NCI-H510A treated with DMSO at 0.1 percent for 48 hours (cell line): ENCODE measurements around the gene FRAS1.

Experiments used
- DNase-seq: peaks from one replicate; lab custom pipeline; 2025; lab: John Stamatoyannopoulos, UW

Gene FRAS1

DNA sequence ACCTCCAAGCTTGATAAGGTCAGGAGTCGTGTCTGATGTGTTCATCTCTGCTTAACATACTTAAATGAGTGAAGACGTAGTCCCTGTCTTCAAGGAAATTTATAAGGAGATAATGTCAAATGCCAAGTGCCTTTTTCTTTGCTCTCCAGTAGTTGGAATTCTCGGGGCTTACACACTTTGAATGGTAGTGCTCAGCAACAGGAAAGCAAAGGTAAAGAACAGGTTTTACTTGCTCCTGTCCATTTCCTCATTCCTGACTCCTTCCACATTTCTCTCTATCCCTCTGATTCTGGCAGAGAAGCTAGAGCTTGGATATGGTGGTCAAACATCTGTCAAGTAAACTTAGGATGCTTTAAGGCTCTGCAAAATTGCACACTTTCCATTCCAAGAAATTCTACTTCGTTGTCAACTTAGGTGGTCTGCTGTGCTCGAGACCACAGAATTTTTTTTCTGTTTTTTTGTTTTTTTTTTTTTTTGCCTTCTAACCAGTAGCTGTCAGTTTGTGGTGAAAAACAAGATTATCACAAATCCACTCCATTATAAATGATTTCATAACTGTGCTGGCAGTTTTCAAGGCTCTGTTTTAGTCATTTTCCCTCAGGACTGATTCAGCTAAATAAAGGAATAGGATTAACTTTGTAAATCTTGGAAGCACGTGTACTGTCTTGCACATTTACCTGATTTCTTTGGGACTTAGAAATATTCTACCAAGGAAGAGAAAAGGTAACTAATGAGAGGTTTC is 313.7 kb downstream of the FRAS1 start:
- no peak for DNase-seq

DNA sequence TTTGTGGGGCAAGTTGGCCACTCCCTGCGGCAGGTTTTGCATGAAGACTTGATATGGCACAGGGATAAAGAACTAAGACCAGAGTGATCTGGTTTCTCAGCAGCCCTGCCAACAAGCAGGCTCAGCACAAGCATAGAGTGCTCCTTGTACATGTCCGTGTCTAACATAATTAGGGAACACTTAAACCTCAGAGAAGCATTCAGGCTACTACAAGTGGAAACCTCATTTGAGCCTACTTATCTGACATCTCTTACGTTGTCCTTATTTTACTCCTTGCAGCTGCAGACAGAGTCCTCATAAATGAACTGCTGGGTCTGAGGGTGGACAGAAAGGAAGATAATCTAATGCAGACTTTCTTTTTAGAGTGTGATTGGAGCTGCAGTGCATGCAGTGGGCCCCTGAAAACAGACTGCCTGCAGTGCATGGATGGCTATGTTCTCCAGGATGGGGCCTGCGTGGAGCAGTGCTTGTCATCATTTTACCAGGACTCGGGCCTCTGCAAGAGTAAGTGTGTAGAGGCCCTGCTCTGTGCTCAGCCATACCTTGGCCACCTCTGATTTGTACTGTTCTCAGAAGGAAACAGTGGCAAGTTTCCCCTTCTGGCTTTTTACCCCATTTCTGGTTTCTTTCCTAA is 315.3 kb downstream of the FRAS1 start:
- no peak for DNase-seq

DNA sequence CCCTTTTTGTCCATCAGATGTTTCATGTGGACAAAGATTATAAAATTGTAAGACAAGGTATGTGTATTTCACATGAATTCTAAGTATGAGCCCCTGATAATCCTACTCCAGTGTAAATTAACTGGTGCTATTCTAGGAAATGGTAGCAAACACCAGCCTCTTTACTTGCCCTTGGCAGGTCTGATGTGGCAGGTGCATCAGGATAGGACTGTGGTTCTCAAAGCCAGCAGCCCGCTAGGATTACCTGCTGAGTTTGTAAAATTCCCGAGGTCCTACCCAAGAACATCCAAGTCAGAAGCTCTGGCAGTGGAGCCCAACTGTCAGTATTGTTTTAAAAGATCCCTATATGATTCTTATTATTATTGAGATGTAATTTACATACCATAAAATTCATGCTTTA is 320.4 kb downstream of the FRAS1 start:
- DNase-seq, result no peak

DNA sequence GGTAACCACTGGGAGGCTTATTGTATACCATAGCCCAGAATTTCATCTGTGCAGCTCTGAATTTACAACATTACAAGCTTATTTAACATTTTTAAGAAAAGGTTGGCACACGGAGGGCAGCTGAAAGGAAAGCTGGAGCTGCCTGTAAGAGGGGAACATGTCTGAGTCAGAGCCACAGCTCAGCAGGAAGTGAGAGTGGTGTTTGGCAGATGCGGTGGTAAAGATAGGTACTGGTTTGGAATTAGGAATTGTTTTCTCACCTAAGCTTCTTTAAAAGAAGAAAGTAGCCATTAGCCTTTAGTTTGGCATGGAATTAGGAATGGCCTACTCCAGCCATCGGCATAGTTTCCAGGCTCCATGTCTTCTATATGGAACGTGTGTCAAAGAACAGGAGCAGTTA is 321.9 kb downstream of the FRAS1 start:
- DNase-seq, result no peak

DNA sequence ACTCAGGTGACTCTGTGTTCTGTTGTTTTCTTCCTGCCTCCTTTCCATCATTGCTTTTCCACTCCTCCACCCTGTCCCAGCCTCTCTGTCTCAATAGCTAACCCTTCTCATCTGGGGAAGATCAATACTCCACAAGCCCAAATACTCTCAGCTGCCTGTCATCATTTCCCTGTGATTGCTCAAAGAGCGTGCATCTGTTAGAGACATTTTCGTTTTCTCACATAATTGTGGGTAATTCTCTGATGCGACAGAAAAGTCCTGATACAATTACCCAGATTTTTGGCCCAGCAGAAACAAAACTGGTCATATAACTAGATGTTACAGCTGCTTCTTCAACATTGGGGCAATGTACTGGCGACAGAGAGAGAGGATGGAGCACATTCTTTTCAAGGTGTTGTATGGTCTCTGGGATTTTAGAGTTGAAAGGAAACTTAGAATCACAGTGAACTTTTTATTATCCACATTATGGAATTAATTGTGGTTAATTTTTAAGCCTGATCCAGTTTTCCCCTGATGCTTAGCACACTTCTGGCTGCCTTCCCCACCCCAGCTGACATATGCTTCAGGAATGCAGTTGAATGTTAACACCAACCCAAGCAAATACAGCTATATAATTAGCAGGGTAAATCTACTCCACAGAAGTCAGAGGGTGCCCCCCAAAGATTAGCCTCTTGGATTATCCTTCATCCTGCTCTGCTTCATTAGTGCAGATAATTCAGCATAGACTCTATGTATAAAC is 323.0 kb downstream of the FRAS1 start:
- DNase-seq, result no peak

DNA sequence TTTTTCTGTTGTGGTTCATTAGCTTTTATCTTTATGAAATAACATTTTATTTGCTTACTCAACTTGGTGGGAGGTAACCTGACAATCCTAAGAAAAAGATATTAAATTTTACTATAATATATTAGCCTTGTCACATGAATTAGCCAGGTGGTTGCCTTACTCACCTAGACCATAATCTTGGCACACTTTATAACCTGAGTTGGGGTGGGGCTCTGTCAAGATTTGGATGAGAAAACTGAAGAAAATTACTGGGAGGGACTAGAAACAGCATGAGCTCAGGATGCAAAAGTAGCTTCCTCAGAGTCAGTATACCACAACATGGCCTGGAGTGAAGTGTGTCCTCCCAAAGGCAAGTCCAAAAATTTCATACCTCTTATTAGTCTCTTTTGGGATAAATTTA is 329.6 kb downstream of the FRAS1 start:
- DNase-seq, result no peak

DNA sequence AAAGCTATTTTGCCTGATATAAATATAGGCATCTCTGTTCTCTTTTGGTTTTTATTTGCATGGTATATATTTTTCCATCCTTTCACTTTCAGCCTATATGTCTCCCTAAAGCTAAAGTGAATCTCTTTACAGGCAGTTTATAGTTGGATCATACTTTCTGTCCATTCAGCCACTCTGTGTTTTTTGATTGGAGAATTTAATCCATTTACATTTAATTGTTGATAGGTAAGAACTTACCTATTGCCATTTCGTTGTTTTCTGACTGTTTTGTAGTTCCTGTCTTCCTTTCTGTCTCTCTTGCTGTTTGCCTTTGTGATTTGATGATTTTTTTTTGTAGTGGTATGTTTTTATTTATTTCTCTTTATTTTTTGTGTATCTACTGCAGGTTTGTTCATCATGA is 338.5 kb downstream of the FRAS1 start:
- no peak for DNase-seq

DNA sequence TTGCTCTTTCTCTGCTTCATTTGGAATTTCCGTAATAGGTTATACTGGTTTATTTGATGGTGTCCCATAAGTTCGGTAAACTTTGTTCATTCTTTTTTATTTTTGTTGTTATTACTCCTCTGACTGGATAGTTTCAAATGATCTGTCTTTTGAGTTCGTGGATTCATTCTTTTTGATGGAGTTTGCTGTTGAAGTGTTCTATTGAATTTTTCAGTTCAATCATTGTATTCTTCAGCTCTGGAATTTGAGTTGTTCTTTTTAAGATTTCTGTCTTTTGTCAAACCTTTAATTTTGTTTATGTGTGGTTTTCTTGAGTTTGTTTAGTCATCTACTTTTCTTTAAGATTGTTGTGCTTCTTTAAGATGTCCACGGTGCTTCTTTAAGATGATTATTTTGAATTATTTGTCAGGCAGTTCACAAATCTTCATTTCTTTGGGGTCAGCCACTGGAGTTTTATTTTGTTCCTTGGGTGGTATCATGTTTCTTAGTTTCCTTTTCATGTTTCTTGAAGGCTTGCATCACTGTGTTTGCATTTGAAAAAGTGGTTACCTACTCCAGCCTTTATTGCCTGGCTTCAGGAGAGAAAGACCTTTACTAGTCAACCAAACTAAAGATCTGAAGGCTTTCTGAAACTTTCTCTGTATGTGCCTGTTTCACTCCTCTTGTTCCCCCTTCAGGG is 339.6 kb downstream of the FRAS1 start:
- DNase-seq, result no peak

DNA sequence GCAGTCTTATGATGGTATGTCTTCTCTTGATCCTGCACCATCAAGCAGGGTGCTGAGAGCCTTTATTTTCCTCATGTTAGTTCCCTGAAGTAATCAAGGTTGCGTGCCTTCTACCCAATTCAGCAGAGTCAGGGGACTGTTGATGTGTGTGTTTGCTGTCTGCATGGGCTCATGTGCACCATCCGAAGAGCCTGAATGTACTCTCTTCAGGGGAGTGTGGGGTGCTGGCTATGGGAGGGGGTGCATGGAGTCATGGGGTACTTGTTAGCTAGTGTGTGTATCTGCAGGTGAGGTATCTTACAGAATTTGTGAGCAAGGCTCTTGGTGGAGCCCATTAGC is 340.1 kb downstream of the FRAS1 start:
- no peak for DNase-seq

DNA sequence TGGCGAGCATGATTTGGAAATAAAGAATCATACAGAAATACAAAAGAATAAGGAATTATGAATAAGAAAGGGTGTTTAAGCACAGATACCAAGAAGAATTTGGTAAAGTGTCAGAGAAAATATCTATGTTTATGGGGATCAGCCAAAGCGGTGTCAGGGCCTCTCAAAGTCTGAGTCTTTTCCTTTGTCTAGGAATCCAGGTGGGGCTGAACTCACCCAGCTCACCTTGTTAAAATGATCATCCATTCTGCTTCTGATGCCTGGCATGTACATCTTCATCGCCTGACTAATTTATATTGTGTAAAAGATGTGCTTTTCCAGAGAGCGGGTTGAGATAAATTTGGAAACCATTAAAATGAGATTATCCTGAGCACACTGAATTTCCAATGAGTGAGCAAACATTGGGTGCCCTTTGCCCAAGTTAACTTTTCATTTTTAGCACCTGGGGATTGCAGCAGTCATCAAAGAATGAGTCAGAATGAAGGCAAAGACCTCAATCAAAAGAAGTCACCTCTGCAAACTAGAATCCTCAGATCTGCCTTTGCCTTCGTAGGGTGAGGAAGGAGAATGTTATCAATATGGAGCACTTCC is 352.6 kb downstream of the FRAS1 start:
- no peak for DNase-seq

DNA sequence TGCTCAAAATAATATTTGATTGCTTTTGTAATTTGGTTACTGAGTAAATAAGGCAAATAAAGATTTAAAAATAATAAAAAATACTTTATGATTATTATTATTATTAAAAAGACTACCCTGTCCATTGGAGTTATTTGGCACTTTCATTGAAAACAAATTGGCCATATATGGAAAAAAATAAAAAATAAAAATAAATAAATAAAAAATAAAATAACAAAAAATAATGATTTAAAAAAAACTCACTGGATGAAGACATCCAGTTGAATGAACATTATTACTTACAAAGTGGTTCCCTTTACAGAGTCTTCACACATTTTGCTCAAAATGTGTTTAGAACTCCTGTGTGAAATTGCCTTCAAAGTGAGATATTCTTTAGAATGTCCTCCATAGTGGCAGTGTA is 353.1 kb downstream of the FRAS1 start:
- no peak for DNase-seq

DNA sequence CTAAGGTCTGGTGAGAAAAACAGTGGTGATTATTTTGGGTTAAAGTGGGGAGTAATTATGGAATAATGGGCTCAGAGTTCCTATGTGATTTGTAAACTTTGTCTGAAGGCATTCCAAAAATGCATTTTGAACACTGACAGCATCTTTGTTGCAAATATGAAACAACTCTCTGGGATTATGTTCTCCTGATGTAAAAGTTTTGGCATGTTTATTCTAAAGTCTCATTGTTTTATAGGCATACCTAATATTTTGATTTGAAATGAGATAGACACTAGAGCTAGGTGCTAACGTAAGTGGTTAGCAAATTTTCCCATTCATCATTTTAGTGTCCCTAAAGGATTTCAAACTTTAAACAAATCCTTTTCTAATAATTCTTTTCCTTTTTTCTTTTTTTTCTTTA is 353.6 kb downstream of the FRAS1 start:
- no peak for DNase-seq

DNA sequence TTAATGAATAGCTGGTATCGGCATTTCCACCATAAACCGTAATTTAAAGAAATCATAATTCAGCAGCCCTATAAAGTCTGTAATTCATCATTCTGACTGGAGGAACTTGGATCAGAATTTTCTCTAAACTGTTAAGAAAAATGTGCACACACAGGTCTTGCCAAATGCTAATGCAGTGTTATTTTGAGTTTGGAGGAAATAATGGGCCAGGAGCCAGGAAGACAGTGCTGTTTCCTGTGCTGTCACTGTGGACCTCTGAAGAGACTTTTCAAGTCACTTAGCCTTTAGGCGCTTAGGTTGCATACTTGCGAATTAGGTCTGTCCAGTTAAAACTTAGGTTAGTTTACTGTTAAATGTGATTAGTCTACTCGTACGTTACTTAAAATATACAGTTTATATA is 357.0 kb downstream of the FRAS1 start:
- DNase-seq, result no peak

DNA sequence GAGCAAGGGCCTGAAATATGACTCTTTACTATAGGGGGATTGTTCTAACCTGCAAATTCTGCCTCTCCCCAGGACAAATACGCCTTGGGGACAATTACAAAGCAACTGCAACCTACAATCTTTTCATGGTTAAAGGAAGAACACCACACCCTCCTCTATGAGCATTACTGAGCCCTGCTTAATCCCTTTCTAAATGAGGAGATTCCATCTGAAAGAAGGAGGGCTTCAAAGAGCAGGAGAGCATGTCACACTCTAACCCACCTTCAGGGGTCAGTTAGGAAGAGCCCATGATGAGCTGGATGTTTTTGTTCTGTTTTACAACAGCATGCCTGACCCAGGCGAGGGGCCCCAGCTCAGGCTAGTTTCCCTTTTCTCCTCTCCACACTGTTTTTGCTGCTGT is 360.5 kb downstream of the FRAS1 start:
- DNase-seq, result no peak

DNA sequence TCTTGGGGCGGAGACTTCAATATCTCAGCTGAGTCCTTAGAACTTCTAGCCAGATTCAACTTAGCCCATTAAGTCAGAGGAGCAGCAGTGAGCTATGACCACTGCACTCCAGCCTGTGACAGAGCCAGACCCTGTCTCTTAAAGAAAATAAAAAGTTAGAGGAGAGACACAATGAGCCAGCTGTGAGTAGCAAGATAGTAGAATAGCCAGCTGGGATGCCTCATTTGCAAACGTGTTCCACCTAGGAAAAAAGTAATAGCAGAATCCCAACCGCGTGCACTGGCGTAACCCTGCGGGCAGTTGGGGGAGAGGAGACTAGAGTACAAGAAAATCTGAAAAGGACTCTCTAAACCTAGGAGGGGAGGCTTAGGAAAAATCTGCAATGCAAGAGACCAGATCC is 361.3 kb downstream of the FRAS1 start:
- DNase-seq, result no peak

DNA sequence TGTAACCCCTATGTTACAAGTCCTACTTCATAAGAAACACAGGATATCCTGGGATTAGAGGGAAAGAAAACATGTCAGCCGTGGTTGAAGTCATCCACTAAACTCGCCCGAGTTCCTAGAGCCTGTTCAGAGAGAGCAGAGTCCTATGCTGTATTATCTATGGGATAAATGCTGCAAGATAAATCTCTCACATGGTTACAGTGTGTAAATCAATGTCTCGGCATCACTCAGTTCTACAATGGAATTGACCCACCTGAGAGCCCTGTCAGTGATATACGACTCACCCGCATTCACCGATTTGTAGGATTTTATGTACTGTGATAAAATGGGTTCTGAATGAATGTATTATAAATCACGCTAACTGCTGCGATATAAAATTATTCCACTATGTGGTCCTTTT is 366.7 kb downstream of the FRAS1 start:
- no peak for DNase-seq

DNA sequence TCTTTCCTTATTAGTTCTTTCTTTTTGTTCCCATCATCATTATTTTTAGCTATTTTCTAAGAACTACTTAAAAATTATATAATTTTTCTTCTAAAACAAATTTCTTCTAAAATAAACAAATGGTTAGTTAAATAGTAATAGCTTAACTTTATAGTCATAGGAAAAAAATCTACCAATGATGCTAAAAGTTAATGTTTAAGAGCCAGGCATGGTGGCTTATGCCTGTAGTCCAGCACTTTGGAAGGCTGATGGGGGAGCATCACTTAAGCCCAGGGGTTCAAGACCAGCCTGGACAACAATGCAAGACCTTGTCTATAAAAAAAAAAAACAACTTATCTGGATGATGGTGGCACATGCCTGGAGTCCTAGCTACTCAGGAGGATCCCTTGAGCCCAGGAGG is 367.3 kb downstream of the FRAS1 start:
- no peak for DNase-seq

DNA sequence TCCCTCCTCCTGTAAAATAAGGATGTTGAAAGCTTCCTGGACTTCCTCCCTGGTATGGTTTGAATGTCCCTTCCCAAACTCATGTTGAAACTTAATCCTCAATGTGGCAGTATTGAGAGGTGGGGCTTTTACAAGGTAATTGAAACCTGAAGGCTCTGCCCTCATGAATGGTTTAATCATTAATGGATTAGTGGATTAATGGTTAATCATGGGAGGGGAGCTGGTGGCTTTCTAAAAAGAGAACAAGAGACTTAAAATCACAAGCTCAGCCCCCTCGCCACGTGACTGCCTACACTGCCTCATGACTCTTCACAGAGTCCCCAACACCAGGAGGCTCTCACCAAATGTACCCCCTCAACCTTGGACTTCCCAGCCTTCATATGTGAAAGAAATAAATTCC is 369.8 kb downstream of the FRAS1 start:
- DNase-seq, result no peak

DNA sequence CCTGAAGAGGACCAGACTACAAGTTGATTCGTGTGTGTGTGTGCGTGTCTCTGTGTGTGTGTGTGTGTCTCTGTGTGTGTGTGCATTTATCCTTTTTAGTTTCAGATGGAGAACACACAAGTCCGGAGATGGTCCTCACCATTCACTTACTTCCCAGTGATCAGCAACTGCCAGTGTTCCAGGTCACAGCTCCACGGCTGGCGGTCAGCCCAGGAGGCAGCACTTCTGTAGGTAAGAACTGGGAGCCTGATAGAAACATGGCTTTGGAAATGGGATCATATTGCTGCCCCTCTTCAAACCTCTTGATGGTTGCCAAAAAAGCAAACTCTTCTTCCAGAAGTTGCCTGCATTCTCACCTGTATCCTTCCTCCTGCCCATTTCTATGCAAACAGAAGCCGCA is 371.9 kb downstream of the FRAS1 start:
- no peak for DNase-seq

DNA sequence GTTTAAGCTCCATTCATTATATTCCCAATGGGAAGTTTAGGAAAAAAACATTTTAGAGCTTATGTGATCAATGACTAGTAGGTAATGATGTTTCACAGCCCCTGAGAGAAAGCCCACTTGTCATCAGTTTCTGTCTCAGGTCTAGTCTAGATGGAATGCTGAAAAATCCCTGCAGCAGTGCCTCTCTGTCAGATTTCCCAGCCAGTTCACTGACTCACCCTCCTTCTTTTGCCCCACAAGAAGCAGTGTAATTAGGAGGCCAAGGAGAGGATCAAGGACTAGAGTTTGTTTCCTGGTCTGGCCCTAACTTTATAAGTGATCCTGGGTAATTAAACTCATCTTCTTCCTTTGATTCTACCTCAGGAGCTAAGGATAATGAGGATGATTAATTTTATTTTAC is 375.8 kb downstream of the FRAS1 start:
- DNase-seq, result no peak

DNA sequence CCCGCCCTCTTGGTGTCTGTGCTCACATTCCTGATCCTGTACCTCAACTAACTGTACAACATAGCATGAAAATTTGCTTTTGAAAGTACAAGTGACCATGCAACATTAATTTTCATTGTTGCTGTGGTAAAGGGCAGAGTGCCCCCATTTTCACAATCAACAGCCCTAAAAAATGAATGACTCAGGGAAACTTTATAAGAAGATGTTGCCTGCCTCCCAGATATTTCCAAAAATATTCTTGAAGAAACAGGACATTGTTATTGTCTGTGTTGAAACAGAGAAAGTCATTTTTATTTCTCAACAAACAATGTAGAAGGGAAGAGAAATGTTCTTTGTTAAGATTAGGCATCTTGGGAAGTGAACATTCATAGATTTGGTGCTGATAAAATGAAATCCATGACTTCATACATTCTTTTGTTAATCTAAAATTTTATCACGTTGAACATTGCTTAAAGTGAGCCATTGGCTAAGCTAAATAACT is 380.5 kb downstream of the FRAS1 start:
- no peak for DNase-seq

DNA sequence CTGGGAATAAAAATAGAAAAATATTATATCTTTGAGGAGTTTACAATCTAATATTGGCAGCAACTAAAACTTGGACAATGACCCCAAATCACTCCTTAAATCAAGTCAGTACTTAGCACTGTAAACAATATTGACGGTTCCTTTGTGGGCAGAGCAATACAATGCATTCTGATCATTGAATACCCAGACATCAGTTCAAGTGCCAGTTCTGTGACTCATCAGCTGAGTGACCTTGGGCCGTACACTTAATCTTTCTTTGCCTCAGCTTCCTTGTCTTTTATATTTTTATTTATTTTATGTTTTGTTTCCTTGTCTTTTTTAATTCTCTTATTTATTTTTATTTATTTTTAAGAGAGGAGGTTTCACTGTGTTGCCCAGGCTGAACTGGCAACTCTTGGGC is 382.2 kb downstream of the FRAS1 start:
- DNase-seq, result no peak
